KMS-11 (cell line): ENCODE results near the gene NEK5.
A peak's percentile ranks its signal among the peaks of the same experiment; 100 is the strongest.
"Not testable (repeated sequence)": the region's sequence is repeated elsewhere in the genome, so short reads cannot be mapped to it uniquely, and the experiment has no call there.

Experiments used
- H2AFZ ChIP-seq: fragments of 200-600 bp; sonication (generic); 2 replicates; pipeline ENCODE4 v1.6.1; 2016; ENCODE audit warnings: antibody characterized with exemption, mixed run types, low read depth
- H3K27ac ChIP-seq: fragments of 200-600 bp; sonication (generic); 2 replicates; pipeline ENCODE4 v1.6.1; 2016; ENCODE audit warnings: mild to moderate bottlenecking, mixed run types
- H3K27me3 ChIP-seq: fragments of 200-600 bp; sonication (generic); 2 replicates; pipeline ENCODE4 v1.6.1; 2017; ENCODE audit warnings: mild to moderate bottlenecking, low read depth, mixed run types, moderate library complexity; ENCODE audit not compliant: insufficient read depth
- H3K36me3 ChIP-seq: fragments of 200-600 bp; sonication (generic); 2 replicates; pipeline ENCODE4 v1.6.1; 2017; ENCODE audit warnings: mild to moderate bottlenecking, mixed run types; ENCODE audit not compliant: insufficient read depth
- H3K4me1 ChIP-seq: fragments of 200-600 bp; sonication (generic); 2 replicates; pipeline ENCODE4 v1.6.1; 2016; ENCODE audit warnings: mild to moderate bottlenecking, low read depth, mixed run types; ENCODE audit not compliant: poor library complexity, severe bottlenecking
- H3K4me2 ChIP-seq: fragments of 200-600 bp; sonication (generic); 2 replicates; pipeline ENCODE4 v1.7.0; 2016; ENCODE audit warnings: mild to moderate bottlenecking, mixed run types
- H3K4me3 ChIP-seq: fragments of 200-600 bp; sonication (generic); IDR thresholded peaks from 2 replicates; pipeline ENCODE4 v1.6.1; 2017; ENCODE audit warnings: low read depth, low read length, mixed read lengths; ENCODE audit not compliant: insufficient read depth
- H3K79me2 ChIP-seq: fragments of 200-600 bp; sonication (generic); 2 replicates; pipeline ENCODE4 v1.6.1; 2016; ENCODE audit warnings: low read depth, mixed run types; ENCODE audit not compliant: insufficient read depth
- H3K9ac ChIP-seq: fragments of 200-600 bp; sonication (generic); 2 replicates; pipeline ENCODE4 v1.6.1; 2016; ENCODE audit warnings: mild to moderate bottlenecking, mixed run types
- H4K20me1 ChIP-seq: fragments of 200-600 bp; sonication (generic); 2 replicates; pipeline ENCODE4 v1.6.1; 2016; ENCODE audit warnings: mild to moderate bottlenecking, mixed run types; ENCODE audit not compliant: insufficient read depth
- TF ChIP-seq, protein P1 (sequence below): fragments of 200-600 bp; sonication (generic); conservative IDR thresholded peaks from 2 replicates; pipeline ENCODE4 v1.6.1; 2017; ENCODE audit warnings: low read depth, mild to moderate bottlenecking, antibody characterized with exemption, low read length, moderate library complexity, mixed read lengths

Gene NEK5, protein sequence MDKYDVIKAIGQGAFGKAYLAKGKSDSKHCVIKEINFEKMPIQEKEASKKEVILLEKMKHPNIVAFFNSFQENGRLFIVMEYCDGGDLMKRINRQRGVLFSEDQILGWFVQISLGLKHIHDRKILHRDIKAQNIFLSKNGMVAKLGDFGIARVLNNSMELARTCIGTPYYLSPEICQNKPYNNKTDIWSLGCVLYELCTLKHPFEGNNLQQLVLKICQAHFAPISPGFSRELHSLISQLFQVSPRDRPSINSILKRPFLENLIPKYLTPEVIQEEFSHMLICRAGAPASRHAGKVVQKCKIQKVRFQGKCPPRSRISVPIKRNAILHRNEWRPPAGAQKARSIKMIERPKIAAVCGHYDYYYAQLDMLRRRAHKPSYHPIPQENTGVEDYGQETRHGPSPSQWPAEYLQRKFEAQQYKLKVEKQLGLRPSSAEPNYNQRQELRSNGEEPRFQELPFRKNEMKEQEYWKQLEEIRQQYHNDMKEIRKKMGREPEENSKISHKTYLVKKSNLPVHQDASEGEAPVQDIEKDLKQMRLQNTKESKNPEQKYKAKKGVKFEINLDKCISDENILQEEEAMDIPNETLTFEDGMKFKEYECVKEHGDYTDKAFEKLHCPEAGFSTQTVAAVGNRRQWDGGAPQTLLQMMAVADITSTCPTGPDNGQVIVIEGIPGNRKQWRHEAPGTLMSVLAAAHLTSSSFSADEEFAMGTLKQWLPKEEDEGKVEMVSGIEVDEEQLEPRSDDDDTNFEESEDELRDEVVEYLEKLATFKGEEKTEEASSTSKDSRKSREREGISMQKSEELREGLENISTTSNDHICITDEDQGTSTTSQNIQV

DNA sequence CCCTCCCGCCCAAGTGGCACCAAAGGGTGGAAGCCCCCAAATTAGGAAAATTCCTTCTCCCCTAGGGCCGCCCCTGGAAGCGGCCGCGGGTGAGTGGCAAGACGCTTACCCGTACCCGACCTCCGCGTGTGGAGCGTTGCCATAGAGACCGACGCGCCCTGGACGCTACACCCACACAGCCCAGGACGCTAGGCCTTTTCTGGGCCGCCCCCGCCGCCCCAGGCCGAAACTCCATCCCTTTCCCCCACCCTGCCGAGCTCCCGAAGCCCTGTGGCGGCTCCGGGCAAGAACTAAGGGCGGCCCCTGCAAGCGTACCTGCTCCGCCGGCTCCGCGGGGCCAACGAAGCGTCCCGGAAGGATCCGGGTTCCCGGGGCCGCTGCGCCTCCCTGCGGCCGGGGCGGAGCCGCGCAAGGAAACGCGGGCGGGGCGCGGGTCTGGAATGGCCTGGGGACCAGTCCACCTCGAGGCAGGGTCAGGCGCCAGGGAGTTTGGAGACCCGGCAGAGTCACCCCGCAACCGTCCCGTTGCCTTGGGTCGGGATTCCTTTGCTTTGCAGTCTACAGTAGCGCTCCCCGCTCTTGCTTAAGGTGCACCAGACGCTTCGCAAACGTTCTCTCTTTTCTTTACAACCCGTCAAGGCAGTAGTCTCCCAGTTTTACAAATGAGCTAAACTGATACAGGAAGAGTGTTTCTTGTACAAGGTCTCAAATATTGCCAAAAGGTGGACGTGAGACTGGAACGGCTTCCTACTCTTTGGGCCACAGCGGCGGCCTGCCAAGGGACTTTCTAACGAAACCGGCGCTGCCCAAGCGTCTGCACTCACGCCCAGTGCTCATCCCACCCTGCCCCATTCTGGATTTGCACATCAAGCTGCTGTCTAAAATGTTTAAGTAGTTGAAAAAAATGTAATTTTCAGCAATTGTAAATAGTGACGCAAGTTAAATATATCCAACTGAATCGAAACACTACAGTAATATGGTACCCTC lies at the start of gene NEK5:
Gene NEK5, minus strand, starts transcription at position 360 of the 987 bp plus-strand sequence. CDS start 1,591 bp downstream, outside the sequence.
- TF ChIP-seq, protein P1, sequence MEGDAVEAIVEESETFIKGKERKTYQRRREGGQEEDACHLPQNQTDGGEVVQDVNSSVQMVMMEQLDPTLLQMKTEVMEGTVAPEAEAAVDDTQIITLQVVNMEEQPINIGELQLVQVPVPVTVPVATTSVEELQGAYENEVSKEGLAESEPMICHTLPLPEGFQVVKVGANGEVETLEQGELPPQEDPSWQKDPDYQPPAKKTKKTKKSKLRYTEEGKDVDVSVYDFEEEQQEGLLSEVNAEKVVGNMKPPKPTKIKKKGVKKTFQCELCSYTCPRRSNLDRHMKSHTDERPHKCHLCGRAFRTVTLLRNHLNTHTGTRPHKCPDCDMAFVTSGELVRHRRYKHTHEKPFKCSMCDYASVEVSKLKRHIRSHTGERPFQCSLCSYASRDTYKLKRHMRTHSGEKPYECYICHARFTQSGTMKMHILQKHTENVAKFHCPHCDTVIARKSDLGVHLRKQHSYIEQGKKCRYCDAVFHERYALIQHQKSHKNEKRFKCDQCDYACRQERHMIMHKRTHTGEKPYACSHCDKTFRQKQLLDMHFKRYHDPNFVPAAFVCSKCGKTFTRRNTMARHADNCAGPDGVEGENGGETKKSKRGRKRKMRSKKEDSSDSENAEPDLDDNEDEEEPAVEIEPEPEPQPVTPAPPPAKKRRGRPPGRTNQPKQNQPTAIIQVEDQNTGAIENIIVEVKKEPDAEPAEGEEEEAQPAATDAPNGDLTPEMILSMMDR = peak; percentile 58
- H3K36me3 ChIP-seq = no peaks in the 10 kb centered on the region
- no peak within 1 kb of the TSS for H3K27ac ChIP-seq
- no peaks in the 10 kb centered on the region for H3K27me3 ChIP-seq
- peaks cover 9% of the 10 kb centered on the region for H3K4me1 ChIP-seq
- no peak within 1 kb of the TSS for H3K4me3 ChIP-seq
- peak within 1 kb of the TSS; percentile 78 for H2AFZ ChIP-seq
- peak within 1 kb of the TSS; percentile 31; the same call in 1 of the 2 replicates for H3K9ac ChIP-seq
- no peaks in the 10 kb centered on the region for H3K79me2 ChIP-seq
- peak within 1 kb of the TSS; percentile 74 for H3K4me2 ChIP-seq
- no peaks in the 10 kb centered on the region for H4K20me1 ChIP-seq

DNA sequence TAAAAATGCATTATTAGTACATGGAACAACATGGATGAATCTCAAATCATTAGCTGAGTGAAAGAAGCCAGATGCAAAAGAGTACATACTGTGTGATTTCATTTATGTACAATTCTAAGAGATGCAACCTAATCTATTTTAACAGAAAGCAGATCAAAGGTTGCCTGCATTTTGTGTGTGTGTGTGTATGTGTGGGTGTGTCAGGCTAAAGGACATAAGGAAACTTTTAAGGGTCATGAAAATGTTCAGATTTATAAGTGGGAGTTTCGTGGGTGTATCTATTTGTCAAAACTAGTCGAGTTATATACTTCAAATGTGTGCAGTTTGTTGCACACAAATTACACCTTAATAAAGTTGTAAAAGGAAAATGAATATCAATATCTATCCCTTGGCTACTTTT lies 48.4 kb upstream of the NEK5 start:
- H3K4me1 ChIP-seq = peaks cover 23% of the 10 kb centered on the region
- H3K27me3 ChIP-seq = no peaks in the 10 kb centered on the region
- no peak overlapping the region for H3K4me3 ChIP-seq
- no peak overlapping the region for H3K4me2 ChIP-seq
- no peaks in the 10 kb centered on the region for H4K20me1 ChIP-seq
- TF ChIP-seq, protein P1 = no peak
- H3K27ac ChIP-seq = no peak overlapping the region
- H3K9ac ChIP-seq = no peak overlapping the region
- no peaks in the 10 kb centered on the region for H3K36me3 ChIP-seq
- H3K79me2 ChIP-seq = no peaks in the 10 kb centered on the region
- H2AFZ ChIP-seq = no peak overlapping the region

DNA sequence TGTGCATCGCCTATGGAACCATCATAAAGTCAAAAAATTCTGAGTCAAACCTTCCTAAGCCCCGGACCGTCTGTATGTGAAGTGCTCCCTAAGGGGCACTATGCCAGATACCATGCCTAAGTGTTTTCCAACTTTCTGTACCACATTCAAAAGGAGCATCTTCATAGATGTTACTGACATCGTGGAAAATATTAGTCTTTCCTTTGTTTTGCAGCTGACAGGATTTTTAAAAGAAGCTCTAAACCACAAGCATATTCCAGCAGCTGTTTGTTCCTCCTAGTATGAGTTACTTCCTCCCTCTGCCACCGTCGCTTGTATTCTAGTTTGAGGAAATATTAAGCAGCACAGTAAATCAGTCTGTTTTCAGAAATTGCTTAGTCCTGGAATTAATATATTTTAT lies 45.1 kb upstream of the NEK5 start:
- H3K9ac ChIP-seq, H2AFZ ChIP-seq, H3K36me3 ChIP-seq, H3K4me1 ChIP-seq, H3K27ac ChIP-seq, H3K4me2 ChIP-seq, H4K20me1 ChIP-seq, H3K79me2 ChIP-seq, H3K4me3 ChIP-seq, H3K27me3 ChIP-seq: not testable (repeated sequence)

DNA sequence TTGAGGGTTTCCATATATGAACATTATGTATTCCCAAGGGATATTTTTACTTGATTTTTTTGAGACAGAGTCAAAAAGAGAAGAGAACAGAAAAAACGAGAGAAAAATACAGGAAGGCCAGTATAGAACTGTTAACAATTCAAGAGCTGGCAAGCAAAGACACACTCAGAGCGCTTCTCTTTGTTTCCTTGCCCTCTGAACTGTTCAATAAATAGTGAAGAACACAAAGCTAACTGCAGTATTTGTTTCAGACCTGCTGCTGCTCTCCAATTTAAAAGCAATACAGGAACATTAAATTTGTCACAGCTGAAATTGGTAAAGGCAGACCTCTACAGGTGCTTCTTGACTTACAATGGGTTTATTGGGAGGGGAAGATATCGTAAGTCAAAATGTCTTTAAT lies 44.5 kb upstream of the NEK5 start:
- Histone ChIP-seq H3K36me3 (no peaks in the 10 kb centered on the region), H3K4me1 (no peaks in the 10 kb centered on the region), H3K27me3 (no peaks in the 10 kb centered on the region), H2AFZ (no peak overlapping the region), H3K4me2 (no peak overlapping the region), H3K27ac (no peak overlapping the region), H3K79me2 (no peaks in the 10 kb centered on the region), H3K9ac (no peak overlapping the region), H4K20me1 (no peaks in the 10 kb centered on the region), H3K4me3 (no peak overlapping the region)
- TF ChIP-seq, protein P1 = no peak

DNA sequence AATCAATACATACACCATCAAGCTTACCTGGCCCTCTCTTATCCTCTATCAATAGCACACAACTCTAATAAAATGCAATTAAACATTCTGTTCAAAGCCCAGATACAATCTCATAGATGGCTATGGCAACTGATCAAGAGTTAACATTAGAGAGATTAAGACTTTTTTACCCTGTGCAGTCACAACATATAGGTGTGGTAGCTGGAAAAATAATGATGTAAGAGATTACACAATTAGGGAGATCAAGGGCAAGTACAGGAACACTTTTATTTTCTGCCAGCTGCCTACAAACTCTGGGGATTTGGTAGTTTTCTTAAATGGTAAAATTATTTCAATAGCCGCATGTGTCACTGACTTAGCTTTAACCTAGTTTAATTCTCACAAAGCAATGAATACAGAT lies 42.8 kb upstream of the NEK5 start:
- not testable (repeated sequence) for H3K4me3 ChIP-seq, H3K79me2 ChIP-seq, H3K27ac ChIP-seq, H3K27me3 ChIP-seq, H3K9ac ChIP-seq, H4K20me1 ChIP-seq, H3K36me3 ChIP-seq, H2AFZ ChIP-seq, H3K4me2 ChIP-seq, H3K4me1 ChIP-seq

DNA sequence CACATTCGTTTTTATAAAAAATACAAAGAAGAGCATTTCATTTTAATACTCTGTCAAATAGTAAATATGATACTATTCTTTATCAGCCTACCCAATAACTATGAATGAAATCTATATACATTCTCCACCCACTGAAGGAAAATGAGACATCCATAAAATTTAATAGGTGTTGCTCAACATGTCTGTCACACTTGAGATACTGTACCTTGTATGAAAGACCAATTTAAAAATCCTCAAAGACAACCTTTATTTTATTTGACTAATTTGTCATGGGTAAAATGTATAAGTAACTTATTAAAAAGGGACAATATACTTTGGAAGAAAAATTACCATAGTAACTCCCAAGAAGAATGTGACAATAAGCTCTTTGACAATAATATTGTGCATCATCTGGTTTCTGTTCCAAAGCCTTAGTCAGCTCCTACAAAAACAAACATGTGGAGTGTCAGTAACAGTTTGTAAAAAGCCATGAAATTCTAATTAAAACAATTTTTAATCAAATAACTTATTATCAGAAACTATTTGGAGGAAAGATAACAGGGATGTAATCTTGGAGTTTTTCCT lies 42.0 kb upstream of the NEK5 start:
- not testable (repeated sequence) for H3K9ac ChIP-seq, H3K36me3 ChIP-seq, H3K27ac ChIP-seq, H2AFZ ChIP-seq, H3K79me2 ChIP-seq, H3K27me3 ChIP-seq, H3K4me3 ChIP-seq, H3K4me1 ChIP-seq, H4K20me1 ChIP-seq, H3K4me2 ChIP-seq
